Brain pericyte (primary cell): ENCODE measurements around the gene SEMA4D.
"Not testable (repeated sequence)": the region's sequence is repeated elsewhere in the genome, so short reads cannot be mapped to it uniquely, and the experiment has no call there.

Experiments
- DNase-seq: peaks from one replicate; pipeline ENCODE4 v3.0.0-alpha.2; 2012; ENCODE audit warnings: low read depth, low spot score

The SEMA4D gene

GRCh38 chr9:89357331-89358197, 140.3 kb downstream of the SEMA4D start:
- DNase-seq = no peak

GRCh38 chr9:89356782-89357181, 141.1 kb downstream of the SEMA4D start:
- DNase-seq = no peak

- DNase-seq = no peak
Observed at GRCh38 chr9:89354471-89354870, 143.4 kb downstream of the SEMA4D start.

GRCh38 chr9:89353989-89354388, 143.9 kb downstream of the SEMA4D start:
- DNase-seq = no peak

- DNase-seq = no peak
Observed at GRCh38 chr9:89352874-89353649, 144.9 kb downstream of the SEMA4D start.

- no peak for DNase-seq
Observed at GRCh38 chr9:89352451-89352850, 145.5 kb downstream of the SEMA4D start.

- DNase-seq = no peak
Observed at GRCh38 chr9:89351584-89352300, 146.2 kb downstream of the SEMA4D start.

- DNase-seq = no peak
Observed at GRCh38 chr9:89350988-89351557, 146.8 kb downstream of the SEMA4D start.

- DNase-seq = no peak
Observed at GRCh38 chr9:89349607-89350006, 148.3 kb downstream of the SEMA4D start.

GRCh38 chr9:89347651-89348050, 150.3 kb downstream of the SEMA4D start:
- no peak for DNase-seq

GRCh38 chr9:89346696-89347095, 151.2 kb downstream of the SEMA4D start:
- DNase-seq = no peak

GRCh38 chr9:89345476-89345875, 152.4 kb downstream of the SEMA4D start:
- no peak for DNase-seq

- not testable (repeated sequence) for DNase-seq
Observed at GRCh38 chr9:89343812-89344211, 154.1 kb downstream of the SEMA4D start.

GRCh38 chr9:89342948-89343347, 155.0 kb downstream of the SEMA4D start:
- DNase-seq = no peak

GRCh38 chr9:89342213-89342612, 155.7 kb downstream of the SEMA4D start:
- DNase-seq = no peak

GRCh38 chr9:89340332-89340731, 157.6 kb downstream of the SEMA4D start:
- no peak for DNase-seq

GRCh38 chr9:89339807-89340206, 158.1 kb downstream of the SEMA4D start:
- DNase-seq = no peak

GRCh38 chr9:89330513-89330912, 167.4 kb downstream of the SEMA4D start:
- DNase-seq = no peak

- DNase-seq = no peak
Observed at GRCh38 chr9:89329917-89330316, 168.0 kb downstream of the SEMA4D start.

- no peak for DNase-seq
Observed at GRCh38 chr9:89328064-89328463, 169.8 kb downstream of the SEMA4D start.

GRCh38 chr9:89325733-89326132, 172.2 kb downstream of the SEMA4D start:
- DNase-seq = no peak

- DNase-seq = no peak
Observed at GRCh38 chr9:89323390-89323789, 174.5 kb downstream of the SEMA4D start.
